Left lung (tissue), 10 donors: ENCODE measurements around the gene RRAGC. TPM values are rescaled to one million over a fixed set of nuclear protein-coding genes. Genes with fewer than 3 reads are reported as not detected.
"Not testable (repeated sequence)": the region's sequence is repeated elsewhere in the genome, so short reads cannot be mapped to it uniquely, and the experiment has no call there.

ENCODE experiments used
- ATAC-seq: fragments of 200-7000 bp; cut with Tn5 transposase; one replicate; pipeline ENCODE4 v1.9.1; 2020; ENCODE audit warnings: moderate library complexity
- DNase-seq, 4 donors: peaks; one replicate each; pipeline ENCODE4 v3.0.0-alpha.2; 2013 to 2020
- H3K27ac ChIP-seq, 2 donors: fragments of 200-600 bp; sonication (generic) in 1 of 2; one replicate each; pipeline versions ENCODE4 v1.5.0 to v1.8.0; 2020 to 2021
- H3K27me3 ChIP-seq, 2 donors: fragments of 200-600 bp; sonication (generic) in 1 of 2; one replicate each; pipeline versions ENCODE4 v1.5.0 to v1.8.0; 2020 to 2021
- H3K36me3 ChIP-seq, 2 donors: fragments of 200-600 bp; sonication (generic) in 1 of 2; one replicate each; pipeline versions ENCODE4 v1.5.0 to v1.8.0; 2020 to 2021
- H3K4me1 ChIP-seq, 2 donors: fragments of 200-600 bp; one replicate each; pipeline ENCODE4 v1.8.0; 2021
- H3K4me3 ChIP-seq, 2 donors: fragments of 200-600 bp; sonication (generic) in 1 of 2; one replicate each; pipeline versions ENCODE4 v1.5.0 to v1.8.0; 2020 to 2021; ENCODE audit warnings: mild to moderate bottlenecking in 1 of 2
- H3K9me3 ChIP-seq, 2 donors: fragments of 200-600 bp; sonication (generic) in 1 of 2; one replicate each; pipeline versions ENCODE4 v1.5.0 to v1.8.0; 2020 to 2021
- CTCF ChIP-seq, 2 donors: fragments of 200-600 bp; sonication (generic) in 1 of 2; IDR thresholded peaks; one replicate each; pipeline versions ENCODE4 v1.5.0 to v1.8.0; 2021; ENCODE audit warnings: antibody characterized with exemption in 2 of 2
- intact Hi-C, 2 donors: fragments of 100-400 bp; cut with DNase I; formaldehyde crosslinking; loops; one replicate each; pipeline versions ENCODE4 v1.11.2 to v1.14.2; 2022
- polyA plus RNA-seq, 6 donors: library from polyadenylated mRNA; unstranded; fragments of 120-200 nt; gene quantifications; one replicate each; pipeline ENCODE4 v1.2.1, GENCODE V29; 2013; ENCODE audit not compliant: insufficient read length in 6 of 6
- total RNA-seq, 2 donors: library from RNA; stranded (reverse); fragmentation: NEBNext Ultra II Directional; extraction: Animal tissue kit (Norgen Biotek cat#: 25700); gene quantifications; one replicate each; pipeline ENCODE4 v1.2.1, GENCODE V29; 2021
- donor health status: DM: no; HTN: yes; CAD: no.
- donor health status: DM: no; HTN: no; CAD: no.

The RRAGC gene
- total and polyA plus RNA-seq, 8 donors = 24.8 to 40.0 (median 30.9) TPM

- no peak overlapping the region for H3K27ac ChIP-seq
- H3K4me1 ChIP-seq = peaks cover 0 to 36% of the 10 kb centered on the region in 2 donors
- no peak overlapping the region for H3K4me3 ChIP-seq
- intact Hi-C loops = no loop called here
- TF ChIP-seq CTCF (IDR thresholded peaks at IDR 0.05) = no peak
- DNase-seq (no peak), ATAC-seq (no peak)
- H3K27me3 ChIP-seq = no peaks in the 10 kb centered on the region
- no peaks in the 10 kb centered on the region for H3K9me3 ChIP-seq
- H3K36me3 ChIP-seq = peaks cover 7 to 91% of the 10 kb centered on the region in 2 donors
Observed at GRCh38 chr1:38846210-38846609, 13.4 kb downstream of the RRAGC start.

GRCh38 chr1:38845088-38845487, 14.5 kb downstream of the RRAGC start:
- H3K27me3 ChIP-seq, DNase-seq, H3K9me3 ChIP-seq, H3K4me3 ChIP-seq, ATAC-seq, H3K27ac ChIP-seq, intact Hi-C loops: not testable (repeated sequence)
- H3K4me1 ChIP-seq = peaks cover 0 to 45% of the 10 kb centered on the region in 2 donors
- peaks cover 7 to 91% of the 10 kb centered on the region in 2 donors for H3K36me3 ChIP-seq

- no peaks in the 10 kb centered on the region for H3K9me3 ChIP-seq
- no peaks in the 10 kb centered on the region for H3K27me3 ChIP-seq
- peaks cover 0 to 77% of the 10 kb centered on the region in 2 donors for H3K36me3 ChIP-seq
- H3K4me1 ChIP-seq = peaks cover 0 to 31% of the 10 kb centered on the region in 2 donors
- no peak for ATAC-seq
- no peak overlapping the region for H3K4me3 ChIP-seq
- intact Hi-C loops = no loop called here
- DNase-seq = no peak
- no peak overlapping the region for H3K27ac ChIP-seq
- no peak for TF ChIP-seq CTCF (IDR thresholded peaks at IDR 0.05)
Observed at GRCh38 chr1:38840281-38840680, 19.3 kb downstream of the RRAGC start.

GRCh38 chr1:38839363-38839762, 20.2 kb downstream of the RRAGC start:
- H3K36me3 ChIP-seq = peaks cover 0 to 67% of the 10 kb centered on the region in 2 donors
- no peak for TF ChIP-seq CTCF (IDR thresholded peaks at IDR 0.05)
- H3K9me3 ChIP-seq = no peaks in the 10 kb centered on the region
- no peak for DNase-seq
- peak; percentile 11 for ATAC-seq
- no peaks in the 10 kb centered on the region for H3K27me3 ChIP-seq
- no peak overlapping the region for H3K27ac ChIP-seq
- H3K4me1 ChIP-seq = peaks cover 0 to 39% of the 10 kb centered on the region in 2 donors
- no peak overlapping the region for H3K4me3 ChIP-seq
- intact Hi-C loops = no loop called here

GRCh38 chr1:38836316-38836715, 23.3 kb downstream of the RRAGC start:
- H3K27ac ChIP-seq, H3K4me3 ChIP-seq, intact Hi-C loops, H3K27me3 ChIP-seq, ATAC-seq, DNase-seq, H3K9me3 ChIP-seq: not testable (repeated sequence)
- Histone ChIP-seq H3K4me1 (peaks cover 0 to 28% of the 10 kb centered on the region in 2 donors), H3K36me3 (peaks cover 0 to 37% of the 10 kb centered on the region in 2 donors)

- DNase-seq (peak in 2 of 4 donors; percentile 80 to 87), ATAC-seq (peak; percentile 97)
- peak overlapping the region in 1 of 2 donors; percentile 60 for H3K27ac ChIP-seq
- peaks cover 0 to 5% of the 10 kb centered on the region in 2 donors for H3K27me3 ChIP-seq
- H3K9me3 ChIP-seq = no peaks in the 10 kb centered on the region
- H3K36me3 ChIP-seq = peaks cover 0 to 26% of the 10 kb centered on the region in 2 donors
- peak; percentile 81 to 86 for TF ChIP-seq CTCF (IDR thresholded peaks at IDR 0.05)
- no peak overlapping the region for H3K4me3 ChIP-seq
- H3K4me1 ChIP-seq = peaks cover 0 to 18% of the 10 kb centered on the region in 2 donors
- intact Hi-C loops = no loop called here
Observed at GRCh38 chr1:38834937-38835827, 24.4 kb downstream of the RRAGC start.
